HepG2 (cell line): Measurements from ENCODE around the gene PCBD2. TPM values are rescaled to one million over a fixed set of nuclear protein-coding genes. Genes with fewer than 3 reads are reported as not detected.

Experiments used
- ARHGAP35 ChIP-seq: sonication (generic); formaldehyde crosslinking; IDR thresholded peaks from 2 replicates; pipeline ENCODE4 v1.9.0; 2022; ENCODE audit warnings: mild to moderate bottlenecking, inconsistent platforms, moderate library complexity, missing genetic modification reagents, borderline replicate concordance
- CCAR2 ChIP-seq: fragments of 200-400 bp; formaldehyde crosslinking; optimal IDR thresholded peaks from 2 replicates; pipeline ENCODE3; 2018; ENCODE audit warnings: low read depth, mild to moderate bottlenecking, low read length, moderate library complexity
- CTCF ChIP-seq: sonication (generic); formaldehyde crosslinking; IDR thresholded peaks from 2 replicates; pipeline ENCODE4 v1.5.0; 2020; ENCODE audit warnings: mild to moderate bottlenecking, missing genetic modification reagents, moderate library complexity
- FIP1L1 ChIP-seq: fragments of 200-400 bp; formaldehyde crosslinking; IDR thresholded peaks from 2 replicates; pipeline ENCODE4 v1.6.1; 2018; ENCODE audit warnings: low read depth, mild to moderate bottlenecking, low read length, moderate library complexity, borderline replicate concordance; ENCODE audit not compliant: insufficient read depth
- FLYWCH1 ChIP-seq: sonication (generic); formaldehyde crosslinking; IDR thresholded peaks from 2 replicates; pipeline ENCODE4 v1.8.1; 2023; ENCODE audit warnings: mild to moderate bottlenecking, missing genetic modification reagents
- HHEX ChIP-seq: IDR thresholded peaks from 2 replicates; pipeline ENCODE4 v1.6.1; 2016; ENCODE audit warnings: control low read depth
- NCOA5 ChIP-seq: sonication (generic); formaldehyde crosslinking; IDR thresholded peaks from 2 replicates; pipeline ENCODE4 v1.4.0; 2020; ENCODE audit warnings: missing genetic modification reagents
- PRDM4 ChIP-seq: sonication (generic); formaldehyde crosslinking; IDR thresholded peaks from 2 replicates; pipeline ENCODE4 v1.9.0; 2021; ENCODE audit warnings: missing genetic modification reagents, borderline replicate concordance
- TP53 ChIP-seq: sonication (generic); formaldehyde crosslinking; conservative IDR thresholded peaks from 2 replicates; pipeline ENCODE4 v1.4.0; 2020; ENCODE audit warnings: missing genetic modification reagents
- ZNF224 ChIP-seq: sonication (generic); formaldehyde crosslinking; IDR thresholded peaks from 2 replicates; pipeline ENCODE4 v1.5.0; 2020; ENCODE audit warnings: mild to moderate bottlenecking, missing genetic modification reagents
- ZNF652 ChIP-seq: IDR thresholded peaks from 2 replicates; pipeline ENCODE4 v1.6.1; 2016; ENCODE audit warnings: low read depth, borderline replicate concordance
- ZNF713 ChIP-seq: sonication (generic); formaldehyde crosslinking; IDR thresholded peaks from 2 replicates; pipeline ENCODE4 v1.4.0; 2020; ENCODE audit warnings: mild to moderate bottlenecking, missing genetic modification reagents
- polyA plus RNA-seq, 8 experiments: library from polyadenylated mRNA; depleted of rRNA in 3 of 8; stranded (reverse) in 7 of 8; unstranded in 1 of 8; fragments of >200 nt; fragmentation: Illumina TruSeq in 4 of 8; extraction: Trizol in 4 of 8; gene quantifications; 2 replicates each; pipeline versions ENCODE4 v1.2.1 to v1.2.3, GENCODE V29; 2011 to 2016; ENCODE audit warnings: low read depth in 4 of 8, missing spikeins in 1 of 8, mixed read lengths in 1 of 8; ENCODE audit not compliant: insufficient read depth in 1 of 8
- total RNA-seq, 5 experiments: library from RNA; depleted of rRNA; stranded (reverse); fragments of >200 nt; fragmentation: Illumina TruSeq; extraction: Trizol; gene quantifications; 2 replicates each; pipeline ENCODE4 v1.2.3, GENCODE V29; 2016; ENCODE audit warnings: low read depth in 1 of 5
- TF ChIP-seq, protein P1 (sequence below): conservative IDR thresholded peaks from 2 replicates; pipeline ENCODE4 v1.6.1; 2018; ENCODE audit warnings: missing genetic modification reagents

The PCBD2 gene
- total and polyA plus RNA-seq, 2 of the 13 experiments (the other 11 are each of a cell fraction or from before 2014, with no cell fraction given): 5.5 to 12.0 TPM

DNA sequence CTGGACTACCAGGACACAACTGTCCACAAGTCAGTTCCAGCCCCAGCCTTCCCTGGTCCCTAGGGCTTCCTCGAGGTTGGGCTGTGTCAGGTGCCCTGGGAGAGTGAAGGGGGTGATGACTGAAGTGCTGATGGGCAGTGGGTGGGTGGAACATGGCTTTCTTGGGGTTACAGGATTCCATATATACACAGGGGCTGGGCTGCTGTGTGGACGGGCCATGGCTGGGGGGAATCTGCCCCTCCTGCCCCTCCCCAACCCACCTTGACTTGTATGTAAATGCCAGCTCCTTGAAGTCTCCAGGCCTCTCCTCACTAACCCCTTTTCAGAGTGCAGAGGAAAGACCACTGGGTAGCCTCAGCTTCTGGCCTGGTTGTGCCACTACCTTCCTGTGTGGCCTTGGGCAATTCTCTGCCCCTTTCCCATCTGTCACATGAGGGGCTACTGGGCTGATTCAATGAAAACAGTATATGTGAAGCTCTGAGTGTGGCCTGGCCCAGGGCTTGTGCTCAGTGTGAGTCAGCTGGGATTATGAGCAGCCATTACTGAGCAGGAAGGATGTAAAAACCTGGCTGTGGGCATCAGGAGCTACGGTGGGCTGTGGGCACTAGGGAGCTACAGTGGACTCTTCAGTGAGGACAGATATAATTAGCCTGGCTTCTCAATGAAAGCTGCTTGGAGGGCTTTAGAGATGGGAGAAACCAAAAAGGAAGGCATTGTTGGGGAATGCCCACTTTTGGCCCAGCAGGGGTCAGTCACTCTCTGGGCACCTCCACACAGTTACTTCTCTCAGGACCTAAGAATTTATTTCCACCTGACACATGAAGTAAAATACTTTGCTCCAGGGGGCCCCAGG is 105.8 kb downstream of the PCBD2 start (continued):
- TF ChIP-seq CCAR2: no peak
- peak; percentile 48 for TF ChIP-seq CTCF (CRISPR knock-in tag)
- no peak for TF ChIP-seq PRDM4 (CRISPR knock-in tag)
- no peak for TF ChIP-seq ARHGAP35 (CRISPR knock-in tag)
- TF ChIP-seq ZNF224 (CRISPR knock-in tag): no peak
- TF ChIP-seq HHEX (CRISPR knock-in tag): no peak
- TF ChIP-seq ZNF713 (CRISPR knock-in tag): no peak
- TF ChIP-seq FIP1L1: no peak
- no peak for TF ChIP-seq ZNF652 (CRISPR knock-in tag)
- TF ChIP-seq NCOA5: no peak
- TF ChIP-seq, protein P1, sequence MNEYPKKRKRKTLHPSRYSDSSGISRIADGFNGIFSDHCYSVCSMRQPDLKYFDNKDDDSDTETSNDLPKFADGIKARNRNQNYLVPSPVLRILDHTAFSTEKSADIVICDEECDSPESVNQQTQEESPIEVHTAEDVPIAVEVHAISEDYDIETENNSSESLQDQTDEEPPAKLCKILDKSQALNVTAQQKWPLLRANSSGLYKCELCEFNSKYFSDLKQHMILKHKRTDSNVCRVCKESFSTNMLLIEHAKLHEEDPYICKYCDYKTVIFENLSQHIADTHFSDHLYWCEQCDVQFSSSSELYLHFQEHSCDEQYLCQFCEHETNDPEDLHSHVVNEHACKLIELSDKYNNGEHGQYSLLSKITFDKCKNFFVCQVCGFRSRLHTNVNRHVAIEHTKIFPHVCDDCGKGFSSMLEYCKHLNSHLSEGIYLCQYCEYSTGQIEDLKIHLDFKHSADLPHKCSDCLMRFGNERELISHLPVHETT (CRISPR knock-in tag): no peak
- TF ChIP-seq FLYWCH1: no peak
- no peak for TF ChIP-seq TP53
